Mesodermal cell (in vitro differentiated cells): ENCODE results near the gene CORO1C.
"Not testable (repeated sequence)": the region's sequence is repeated elsewhere in the genome, so short reads cannot be mapped to it uniquely, and the experiment has no call there.

Experiments
- H3K27ac ChIP-seq: 2 replicates; pipeline ENCODE4 v1.7.0; 2013; ENCODE audit warnings: mild to moderate bottlenecking, low read depth, low read length, moderate library complexity; ENCODE audit not compliant: severe bottlenecking
- H3K36me3 ChIP-seq: 2 replicates; pipeline ENCODE4 v1.7.1; 2013; ENCODE audit warnings: mild to moderate bottlenecking, low read length, moderate library complexity; ENCODE audit not compliant: control insufficient read depth, insufficient read depth
- H3K4me1 ChIP-seq: one replicate; pipeline ENCODE4 v1.7.1; 2013; ENCODE audit warnings: mild to moderate bottlenecking, low read length; ENCODE audit not compliant: insufficient read depth, control insufficient read depth, poor library complexity, severe bottlenecking
- H3K4me3 ChIP-seq: 2 replicates; pipeline ENCODE4 v1.7.0; 2013; ENCODE audit warnings: low read length, control low read depth, mild to moderate bottlenecking; ENCODE audit not compliant: insufficient read depth, poor library complexity, severe bottlenecking; ENCODE audit errors: extremely low read depth
- H3K9me3 ChIP-seq: 2 replicates; pipeline ENCODE4 v1.7.1; 2013; ENCODE audit warnings: mild to moderate bottlenecking, low read length, moderate library complexity; ENCODE audit not compliant: control insufficient read depth
- WGBS, 2 experiments: methylation state at CpG; one replicate each; pipeline ENCODE4 v1.1.5; 2013; ENCODE audit warnings: missing lambda C conversion rate in 2 of 2; ENCODE audit not compliant: insufficient coverage in 2 of 2; 5-methylcytosine and 5-hydroxymethylcytosine counted together

The CORO1C gene

GRCh38 chr12:108753976-108754375, 22.7 kb upstream of the CORO1C start:
- no peaks in the 10 kb centered on the region for H3K9me3 ChIP-seq
- no peak overlapping the region for H3K27ac ChIP-seq
- H3K36me3 ChIP-seq = no peaks in the 10 kb centered on the region
- WGBS, 2 experiments = 71 to 81% methylated on average over 6 of the region's 6 CpGs
- H3K4me3 ChIP-seq = no peak overlapping the region
- no peaks in the 10 kb centered on the region for H3K4me1 ChIP-seq

GRCh38 chr12:108752387-108752786, 21.1 kb upstream of the CORO1C start:
- 100% methylated on average over 1 of the region's 1 CpG; no CpG with 5 or more reads in 1 of the 2 experiments for WGBS, 2 experiments
- no peak overlapping the region for H3K27ac ChIP-seq
- no peaks in the 10 kb centered on the region for H3K36me3 ChIP-seq
- H3K4me1 ChIP-seq = no peaks in the 10 kb centered on the region
- no peaks in the 10 kb centered on the region for H3K9me3 ChIP-seq
- no peak overlapping the region for H3K4me3 ChIP-seq

GRCh38 chr12:108751821-108752220, 20.5 kb upstream of the CORO1C start:
- Histone ChIP-seq H3K36me3 (no peaks in the 10 kb centered on the region), H3K27ac (no peak overlapping the region), H3K4me1 (no peaks in the 10 kb centered on the region), H3K9me3 (no peaks in the 10 kb centered on the region), H3K4me3 (no peak overlapping the region)
- WGBS, 2 experiments = 80 to 86% methylated on average over 1 to 3 of the region's 4 CpGs

- H3K4me3 ChIP-seq, H3K36me3 ChIP-seq, H3K4me1 ChIP-seq, H3K27ac ChIP-seq, H3K9me3 ChIP-seq: not testable (repeated sequence)
- 80 to 94% methylated on average over 1 to 4 of the region's 4 CpGs for WGBS, 2 experiments
Measured at GRCh38 chr12:108751003-108751402, 19.7 kb upstream of the CORO1C start.

- 33 to 100% methylated on average over 1 of the region's 4 CpGs for WGBS, 2 experiments
- Histone ChIP-seq H3K9me3 (no peaks in the 10 kb centered on the region), H3K4me1 (no peaks in the 10 kb centered on the region), H3K27ac (no peak overlapping the region), H3K4me3 (no peak overlapping the region), H3K36me3 (no peaks in the 10 kb centered on the region)
Measured at GRCh38 chr12:108750526-108750925, 19.2 kb upstream of the CORO1C start.

- Histone ChIP-seq H3K4me1 (no peaks in the 10 kb centered on the region), H3K36me3 (no peaks in the 10 kb centered on the region), H3K4me3 (no peak overlapping the region), H3K27ac (no peak overlapping the region), H3K9me3 (no peaks in the 10 kb centered on the region)
- 83 to 90% methylated on average over 1 of the region's 3 CpGs for WGBS, 2 experiments
Measured at GRCh38 chr12:108747563-108747962, 16.2 kb upstream of the CORO1C start.

- no peaks in the 10 kb centered on the region for H3K4me1 ChIP-seq
- H3K9me3 ChIP-seq = no peaks in the 10 kb centered on the region
- no peaks in the 10 kb centered on the region for H3K36me3 ChIP-seq
- no peak overlapping the region for H3K27ac ChIP-seq
- H3K4me3 ChIP-seq = no peak overlapping the region
- WGBS, 2 experiments = 85 to 100% methylated on average over 4 to 5 of the region's 5 CpGs
Measured at GRCh38 chr12:108745641-108746040, 14.3 kb upstream of the CORO1C start.

- H3K27ac ChIP-seq = no peak overlapping the region
- WGBS, 2 experiments = 71 to 80% methylated on average over 1 of the region's 5 CpGs
- no peaks in the 10 kb centered on the region for H3K4me1 ChIP-seq
- H3K4me3 ChIP-seq = no peak overlapping the region
- no peaks in the 10 kb centered on the region for H3K36me3 ChIP-seq
- no peaks in the 10 kb centered on the region for H3K9me3 ChIP-seq
Measured at GRCh38 chr12:108744021-108744897, 12.9 kb upstream of the CORO1C start.

- H3K36me3 ChIP-seq = no peaks in the 10 kb centered on the region
- no peaks in the 10 kb centered on the region for H3K4me1 ChIP-seq
- WGBS, 2 experiments = 70 to 84% methylated on average over 1 to 2 of the region's 2 CpGs
Measured at GRCh38 chr12:108738170-108738569, 6.9 kb upstream of the CORO1C start.

GRCh38 chr12:108735855-108736254, 4.5 kb upstream of the CORO1C start:
- Histone ChIP-seq H3K27ac (no peak overlapping the region), H3K36me3 (no peaks in the 10 kb centered on the region), H3K4me1 (no peaks in the 10 kb centered on the region), H3K9me3 (no peaks in the 10 kb centered on the region), H3K4me3 (no peak overlapping the region)
- WGBS, 2 experiments = 92 to 96% methylated on average over 2 of the region's 3 CpGs

More at GRCh38 chr12:108738170-108738569, 6.9 kb upstream of the CORO1C start:
- Histone ChIP-seq H3K9me3 (no peaks in the 10 kb centered on the region), H3K27ac (no peak overlapping the region), H3K4me3 (no peak overlapping the region)

- H3K9me3 ChIP-seq = no peaks in the 10 kb centered on the region
- H3K4me1 ChIP-seq = no peaks in the 10 kb centered on the region
- 80 to 84% methylated on average over 6 to 7 of the region's 9 CpGs for WGBS, 2 experiments
- no peaks in the 10 kb centered on the region for H3K36me3 ChIP-seq
- H3K27ac ChIP-seq = no peak overlapping the region
- H3K4me3 ChIP-seq = no peak overlapping the region
Measured at GRCh38 chr12:108734200-108734906, 3.0 kb upstream of the CORO1C start.
